NCI-H2081 (cell line): ENCODE results near the gene PLEKHG4B.
"Not testable (repeated sequence)": the region's sequence is repeated elsewhere in the genome, so short reads cannot be mapped to it uniquely, and the experiment has no call there.

Source experiments
- DNase-seq, 2 experiments: peaks; one replicate each; lab custom pipeline; 2025; lab: John Stamatoyannopoulos, UW

PLEKHG4B gene

DNA sequence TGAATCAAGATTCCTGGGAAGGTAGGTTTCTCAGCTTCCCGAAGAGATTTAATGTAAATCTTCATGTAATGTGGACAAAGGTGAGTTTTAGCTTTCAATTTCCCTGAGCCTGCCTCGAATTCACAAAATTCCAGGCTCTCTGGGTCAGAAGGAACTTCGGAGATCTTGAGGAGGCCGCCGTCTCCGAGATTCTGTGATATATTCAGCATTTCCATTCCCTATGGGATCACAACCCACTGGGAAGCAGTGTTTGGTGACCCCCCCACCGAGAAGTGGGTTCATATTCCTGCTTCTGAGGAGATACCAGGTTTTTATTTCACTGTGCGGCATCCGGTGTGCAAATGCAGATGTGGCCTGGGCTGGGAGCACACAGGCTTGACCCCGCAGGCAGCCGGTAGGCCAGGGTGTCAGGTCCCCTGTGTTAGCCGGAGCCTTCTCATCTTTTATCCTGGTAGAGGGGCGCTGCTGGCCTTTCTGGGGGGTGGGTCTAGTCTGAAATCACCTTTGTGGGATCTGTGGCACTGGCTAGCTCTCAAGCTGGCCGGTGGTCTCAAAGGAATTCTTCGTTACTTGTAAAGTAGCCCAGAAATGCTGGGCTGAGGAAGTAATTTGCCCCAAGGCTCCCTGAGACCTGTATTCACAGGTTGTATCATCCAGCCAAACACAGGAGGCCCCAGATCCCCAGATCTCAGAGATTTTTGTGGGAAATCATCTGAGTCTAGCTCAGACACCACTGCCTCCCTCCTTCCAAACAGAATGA, 1.4 kb downstream of the PLEKHG4B start:
- no peak for DNase-seq

DNA sequence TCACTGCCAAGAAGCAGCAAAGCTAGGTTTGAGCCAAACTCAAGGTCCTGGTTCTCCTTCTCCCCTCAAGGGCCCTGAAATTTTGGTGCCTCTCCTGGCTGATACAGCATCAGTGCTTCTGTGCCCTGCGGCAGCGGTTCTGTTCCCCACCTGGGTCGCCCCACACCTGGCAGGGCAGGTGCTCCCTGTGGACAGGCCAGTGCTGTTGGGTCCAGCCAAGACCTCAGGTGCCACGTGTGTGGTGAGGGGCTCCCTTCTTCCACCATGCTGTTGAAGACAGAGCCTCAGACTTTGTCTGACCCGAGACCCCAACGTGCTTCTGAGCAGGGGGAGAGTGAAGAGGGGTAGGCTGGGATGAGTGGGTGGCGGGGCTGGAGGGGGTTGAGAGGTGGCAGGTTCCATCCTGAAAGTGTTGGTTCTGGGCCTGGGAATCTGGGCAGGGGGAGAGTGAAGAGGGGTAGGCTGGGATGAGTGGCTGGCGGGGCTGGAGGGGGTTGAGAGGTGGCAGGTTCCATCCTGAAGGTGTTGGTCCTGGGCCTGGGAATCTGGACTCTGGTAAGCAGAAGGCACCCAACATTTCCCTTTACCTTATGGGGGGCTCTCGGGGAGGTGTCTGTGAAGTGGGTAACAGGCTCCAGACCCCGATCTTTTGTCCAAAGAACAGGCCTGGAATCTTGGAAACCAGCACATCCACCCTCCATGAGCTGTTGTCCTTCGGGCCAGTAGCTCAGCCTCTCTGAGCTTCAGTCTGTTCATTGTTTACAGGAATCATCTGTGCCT, 2.3 kb downstream of the PLEKHG4B start:
- DNase-seq, result no peak

DNA sequence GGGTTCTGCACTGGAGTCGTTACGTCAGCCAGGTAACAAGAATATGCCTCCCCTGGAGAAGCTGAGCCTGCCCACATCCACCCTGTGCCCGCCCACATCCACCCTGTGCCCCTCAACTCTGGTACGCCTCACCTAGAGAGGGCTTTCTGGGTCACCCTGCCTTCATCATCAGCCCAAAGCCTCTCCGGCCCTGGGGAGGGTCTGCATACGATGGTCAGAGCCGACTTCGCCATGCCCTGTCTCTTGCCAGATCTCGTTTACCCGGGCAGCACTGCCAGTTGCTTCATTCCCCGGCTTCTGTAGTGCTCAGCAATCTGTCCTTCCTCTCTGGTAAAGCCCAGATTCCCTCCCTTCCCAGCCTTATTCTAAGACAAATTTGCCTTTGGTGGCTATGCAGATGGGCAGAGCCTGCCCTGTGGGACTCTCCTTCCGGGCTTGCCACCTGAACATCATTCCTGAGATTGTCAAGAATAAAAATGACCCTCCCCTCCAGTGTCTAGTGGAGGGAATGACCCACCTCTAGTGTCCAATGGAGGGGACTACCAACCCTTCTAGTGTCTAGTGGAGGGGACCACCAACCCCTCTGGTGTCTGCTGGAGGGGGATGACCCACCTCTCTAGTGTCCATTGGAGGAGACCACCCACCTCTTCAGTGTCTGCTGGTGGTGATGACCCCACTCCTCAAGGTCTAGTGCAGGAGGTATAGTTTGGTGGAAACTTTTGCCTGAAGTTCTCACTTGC, 3.4 kb downstream of the PLEKHG4B start:
- no peak for DNase-seq

DNA sequence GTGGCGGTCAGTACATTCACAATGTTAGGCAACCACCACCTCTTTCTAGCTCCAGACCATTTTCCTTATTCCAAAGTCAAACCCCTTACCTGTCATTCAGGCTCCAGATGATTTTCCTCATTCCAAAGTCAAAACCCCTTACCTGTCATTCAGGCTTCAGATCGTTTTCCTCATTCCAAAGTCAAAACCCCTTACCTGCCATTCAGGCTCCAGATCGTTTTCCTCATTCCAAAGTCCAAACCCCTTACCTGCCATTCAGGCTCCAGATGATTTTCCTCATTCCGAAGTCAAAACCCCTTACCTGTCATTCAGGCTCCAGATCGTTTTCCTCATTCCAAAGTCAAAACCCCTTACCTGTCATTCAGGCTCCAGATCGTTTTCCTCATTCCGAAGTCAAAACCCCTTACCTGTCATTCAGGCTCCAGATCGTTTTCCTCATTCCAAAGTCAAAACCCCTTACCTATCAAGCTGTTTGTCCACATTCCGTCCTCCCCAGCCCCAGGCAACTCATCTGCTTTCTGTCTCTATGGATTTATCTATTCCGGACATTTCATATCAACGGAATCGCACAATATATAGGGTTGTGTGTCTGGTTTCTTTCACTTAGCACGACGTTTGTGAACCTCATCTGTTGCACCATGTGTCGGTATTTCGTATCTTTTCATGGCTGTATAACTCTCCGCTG, 5.2 kb downstream of the PLEKHG4B start:
- DNase-seq, result no peak

DNA sequence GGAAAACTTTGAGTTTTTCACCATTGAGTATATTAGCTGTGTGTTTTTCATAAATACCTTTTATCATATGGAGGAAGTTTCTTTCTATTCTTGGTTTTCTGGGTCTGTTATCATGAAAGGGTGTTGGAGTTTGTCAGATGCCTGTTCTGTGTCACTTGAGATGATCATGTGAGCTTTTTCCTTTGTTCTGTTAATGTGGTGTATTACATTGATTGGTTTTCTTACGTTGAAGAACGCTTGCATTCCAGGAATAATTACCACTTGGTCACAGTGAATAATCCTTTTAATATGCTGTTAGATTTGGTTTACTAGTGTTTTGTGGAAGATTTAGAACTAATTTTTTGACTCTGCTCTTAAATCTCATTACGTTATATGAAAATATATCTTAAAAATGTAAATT, 7.8 kb downstream of the PLEKHG4B start:
- DNase-seq, result peak in 1 of 2 experiments; percentile 48

DNA sequence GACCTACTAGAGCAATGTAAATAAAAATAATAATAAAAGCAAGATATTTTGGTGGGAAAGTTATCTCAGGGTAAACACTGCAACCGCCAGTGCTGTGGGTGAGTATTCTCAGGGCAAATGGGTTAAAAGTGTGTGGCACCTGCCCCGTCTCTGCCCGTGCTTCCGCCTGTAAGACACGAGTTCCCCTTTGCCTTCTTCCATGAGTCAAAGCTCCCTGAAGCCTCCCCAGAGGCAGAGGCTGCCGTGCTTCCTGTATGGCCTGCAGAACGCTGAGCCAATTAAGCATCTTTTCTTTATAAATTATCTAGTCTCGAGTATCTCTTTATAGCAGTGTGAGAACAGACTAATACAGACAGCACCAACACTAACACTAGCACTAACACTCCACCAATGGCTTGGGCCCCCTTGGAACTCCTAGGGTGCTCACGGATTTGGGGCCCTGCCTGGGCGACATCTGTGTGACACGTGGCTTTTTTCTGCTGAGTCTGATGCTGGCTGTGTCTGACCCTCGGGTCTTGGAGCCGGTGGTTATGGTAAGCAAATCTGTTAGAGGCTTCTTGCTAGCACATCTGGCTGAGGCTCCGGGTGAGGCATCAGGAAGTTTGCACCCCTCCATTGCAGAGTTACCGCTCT, 10.6 kb downstream of the PLEKHG4B start:
- peak in 1 of 2 experiments; percentile 40 for DNase-seq

DNA sequence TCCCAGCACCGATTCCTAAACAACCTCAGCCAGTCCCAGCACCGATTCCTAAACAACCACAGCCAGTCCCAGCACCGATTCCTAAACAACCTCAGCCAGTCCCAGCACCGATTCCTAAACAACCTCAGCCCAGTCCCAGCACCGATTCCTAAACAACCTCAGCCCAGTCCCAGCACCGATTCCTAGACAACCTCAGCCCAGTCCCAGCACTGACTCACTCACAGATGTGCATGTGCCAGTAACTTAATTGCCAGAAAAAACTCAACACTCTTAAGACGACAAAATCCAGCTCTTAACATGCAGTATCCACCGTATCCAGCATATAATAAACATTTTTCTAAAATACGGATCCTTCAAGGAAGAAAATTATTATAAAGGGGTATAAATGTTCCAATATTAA, 12.1 kb downstream of the PLEKHG4B start:
- DNase-seq, result not testable (repeated sequence)

DNA sequence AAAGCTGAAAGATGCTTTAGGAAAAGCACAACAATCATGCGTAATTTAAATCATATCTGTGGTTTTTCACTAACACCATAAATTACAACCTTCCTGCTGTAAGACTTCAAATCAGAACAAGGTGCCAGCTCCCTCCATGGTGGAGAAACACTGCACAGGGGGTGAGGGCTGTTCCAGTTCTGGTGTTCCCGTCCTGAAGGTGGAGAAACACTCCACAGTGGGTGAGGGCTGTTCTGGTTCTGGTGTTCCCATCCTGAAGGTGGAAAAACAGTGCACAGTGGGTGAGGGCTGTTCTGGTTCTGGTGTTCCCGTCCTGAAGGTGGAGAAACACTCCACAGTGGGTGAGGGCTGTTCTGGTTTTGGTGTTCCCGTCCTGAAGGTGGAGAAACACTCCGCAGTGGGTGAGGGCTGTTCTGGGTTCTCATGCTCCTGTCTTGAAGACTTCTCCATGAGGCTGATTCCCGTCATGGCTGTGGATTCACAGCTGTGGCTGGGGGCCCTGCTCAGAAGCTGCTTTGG, 12.9 kb downstream of the PLEKHG4B start:
- DNase-seq, result no peak

DNA sequence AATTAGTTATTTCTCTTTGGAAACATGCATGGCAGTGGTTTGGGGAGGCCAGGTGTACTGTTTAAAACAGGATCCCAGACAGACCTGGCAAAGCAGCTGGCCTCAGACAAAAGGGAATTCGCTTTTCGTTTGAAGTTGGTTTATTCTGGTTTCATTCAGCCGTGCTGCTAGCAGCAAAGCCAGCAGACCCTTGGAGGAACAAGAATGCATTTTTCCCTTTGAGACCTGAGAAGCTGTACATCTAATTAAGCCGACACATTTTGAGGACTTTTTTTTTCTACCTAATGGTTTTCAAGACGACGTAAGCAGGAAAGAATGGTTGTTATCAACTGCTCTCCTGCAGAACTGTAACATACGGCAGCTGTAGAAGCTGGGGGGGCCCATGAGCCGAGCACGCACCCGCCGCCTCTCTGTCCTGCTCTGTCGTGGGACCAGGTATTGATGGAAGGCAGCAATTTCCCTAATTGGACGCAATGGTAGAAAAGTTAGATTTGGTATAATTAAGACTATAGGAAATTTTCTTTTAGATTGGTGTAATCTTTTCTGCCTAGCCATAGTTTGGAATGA, 13.6 kb downstream of the PLEKHG4B start:
- DNase-seq, result peak; percentile 27 to 68

DNA sequence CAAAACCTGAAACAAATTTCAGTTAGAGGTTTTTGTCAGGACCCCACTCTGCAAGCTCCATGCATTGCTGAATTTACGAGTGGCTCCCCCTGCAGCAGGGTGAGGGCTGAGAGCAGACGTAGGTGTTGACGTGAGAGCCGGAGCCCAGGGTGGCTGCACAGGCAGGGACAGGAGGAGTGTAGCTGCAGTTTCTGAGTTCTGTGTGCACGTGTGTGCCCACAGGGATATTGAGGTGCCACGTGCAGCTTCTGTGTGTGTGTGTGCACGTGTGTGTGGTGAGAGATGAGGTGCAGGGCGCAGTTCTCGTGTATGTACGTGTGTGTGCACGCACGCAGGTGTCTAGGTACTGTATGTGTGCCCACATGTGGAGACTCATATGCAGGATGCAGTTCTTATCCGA, 14.6 kb downstream of the PLEKHG4B start:
- DNase-seq, result peak in 1 of 2 experiments; percentile 25

DNA sequence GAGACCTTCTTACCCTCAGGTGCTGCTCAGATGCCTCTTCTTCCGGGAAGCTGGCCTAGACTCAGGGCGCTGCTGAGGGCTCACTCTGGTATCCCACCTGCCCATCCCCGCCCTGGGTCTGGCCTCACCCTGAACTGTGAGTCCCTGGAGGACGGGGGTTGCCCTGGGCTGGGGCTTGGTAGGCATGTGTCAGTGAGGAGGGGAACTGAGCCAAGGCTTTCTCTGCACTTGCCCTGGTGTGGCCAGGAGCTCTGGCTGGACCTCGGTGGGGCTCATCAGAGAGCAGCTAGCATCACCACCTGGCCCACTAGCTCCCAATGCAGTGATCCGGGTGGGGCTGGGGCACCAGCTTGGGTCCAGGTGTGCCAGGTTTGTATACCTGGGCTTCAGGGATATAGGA, 15.6 kb downstream of the PLEKHG4B start:
- DNase-seq, result no peak

DNA sequence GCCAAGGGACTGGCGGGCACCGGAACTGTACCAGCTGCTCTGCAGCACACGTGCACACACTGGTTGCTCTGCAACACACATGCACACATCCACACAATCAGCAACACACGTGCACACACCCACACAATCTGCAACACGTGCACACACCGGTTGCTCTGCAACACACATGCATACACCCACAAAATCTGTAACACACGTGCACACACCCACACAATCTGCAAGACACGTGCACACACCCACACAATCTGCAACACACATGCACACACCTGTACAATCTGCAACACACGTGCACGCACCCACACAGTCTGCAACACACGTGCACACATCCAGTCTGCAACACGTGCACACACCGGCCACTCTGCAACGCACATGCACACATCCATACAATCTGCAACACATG, 17.9 kb downstream of the PLEKHG4B start:
- no peak for DNase-seq

DNA sequence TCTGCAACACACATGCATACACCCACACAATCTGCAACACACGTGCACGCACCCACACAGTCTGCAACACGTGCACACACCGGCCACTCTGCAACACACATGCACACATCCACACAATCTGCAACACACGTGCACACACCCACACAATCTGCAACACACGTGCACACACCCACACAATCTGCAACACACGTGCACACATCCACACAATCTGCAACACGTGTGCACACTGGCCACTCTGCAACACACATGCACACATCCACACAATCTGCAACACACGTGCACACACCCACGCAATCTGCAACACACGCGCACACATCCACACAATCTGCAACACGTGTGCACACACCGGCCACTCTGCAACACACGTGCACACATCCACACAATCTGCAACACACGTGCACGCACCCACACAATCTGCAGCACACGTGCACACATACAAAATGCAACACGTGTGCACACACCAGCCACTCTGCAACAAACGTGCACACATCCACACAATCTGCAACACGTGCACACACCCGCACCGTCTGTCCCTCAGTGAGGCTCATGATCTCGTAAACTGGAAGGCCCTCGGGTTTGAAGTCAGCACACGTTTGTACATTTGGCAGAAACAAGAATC, 18.4 kb downstream of the PLEKHG4B start:
- no peak for DNase-seq

DNA sequence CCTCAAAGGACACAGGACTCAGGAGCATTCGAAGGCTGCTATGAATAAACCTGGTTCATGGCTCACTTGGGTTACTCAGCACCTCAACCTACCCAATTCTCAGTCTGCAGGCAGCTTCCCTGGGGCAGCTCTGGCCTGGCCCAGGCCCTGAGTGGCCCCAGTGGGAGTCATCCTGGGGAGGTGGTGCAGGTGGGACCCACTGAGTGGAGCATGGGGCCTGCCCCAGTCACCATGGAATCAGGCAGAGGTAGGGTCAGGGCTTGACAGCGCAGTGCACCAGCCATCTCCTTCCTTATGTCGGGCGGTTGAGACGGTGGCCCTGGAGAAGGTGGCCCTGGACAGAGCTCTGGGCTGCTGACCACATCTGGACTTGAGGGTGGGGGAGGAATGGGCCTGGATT, 19.2 kb downstream of the PLEKHG4B start:
- DNase-seq, result no peak

DNA sequence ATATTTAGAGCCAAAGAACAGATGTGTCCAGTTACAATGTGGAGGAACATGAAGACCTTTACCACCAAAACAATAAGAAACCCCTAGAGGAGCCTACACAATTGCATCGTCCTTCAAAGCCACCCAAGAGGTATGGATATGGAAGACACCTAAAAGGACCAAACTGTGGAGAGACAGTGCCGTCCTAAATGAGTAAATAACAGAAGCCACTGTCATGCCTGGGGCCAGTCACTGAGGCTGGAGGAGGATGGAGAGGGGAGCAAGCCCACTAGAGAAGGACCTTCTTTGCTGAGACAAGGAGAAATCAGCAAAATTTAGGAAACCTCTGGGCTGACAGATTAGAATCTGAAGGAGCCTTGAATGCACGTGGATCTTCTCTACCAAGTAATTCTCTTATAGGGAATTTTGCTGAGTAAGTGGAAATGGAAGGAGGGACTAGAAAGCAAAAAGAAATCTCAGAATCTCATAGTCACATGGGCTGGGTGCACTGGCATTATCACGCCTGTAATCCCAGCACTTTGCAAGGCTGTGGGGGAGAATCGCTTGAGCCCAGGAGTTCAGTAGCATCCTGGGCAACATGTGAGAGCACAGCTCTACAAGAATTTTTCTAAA, 27.6 kb downstream of the PLEKHG4B start:
- DNase-seq, result no peak

DNA sequence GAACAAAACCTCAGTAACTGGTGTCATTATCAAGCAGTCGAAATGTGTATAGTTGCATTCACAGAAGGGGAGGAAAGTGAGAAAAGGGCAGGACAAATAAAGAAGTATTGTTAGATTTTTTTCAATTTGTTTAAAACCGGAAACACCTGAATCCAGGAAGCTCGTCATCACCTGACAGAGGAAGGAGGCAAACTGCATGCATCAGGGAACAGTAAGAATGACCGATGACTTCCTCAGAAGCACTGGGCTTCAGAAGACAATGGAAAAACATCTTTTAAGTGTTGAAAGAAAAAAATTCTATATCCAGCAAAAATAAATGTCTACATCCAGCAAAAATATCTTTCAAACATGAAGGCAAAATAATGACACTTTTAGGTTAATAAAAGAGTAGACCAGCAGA, 29.5 kb downstream of the PLEKHG4B start:
- no peak for DNase-seq

DNA sequence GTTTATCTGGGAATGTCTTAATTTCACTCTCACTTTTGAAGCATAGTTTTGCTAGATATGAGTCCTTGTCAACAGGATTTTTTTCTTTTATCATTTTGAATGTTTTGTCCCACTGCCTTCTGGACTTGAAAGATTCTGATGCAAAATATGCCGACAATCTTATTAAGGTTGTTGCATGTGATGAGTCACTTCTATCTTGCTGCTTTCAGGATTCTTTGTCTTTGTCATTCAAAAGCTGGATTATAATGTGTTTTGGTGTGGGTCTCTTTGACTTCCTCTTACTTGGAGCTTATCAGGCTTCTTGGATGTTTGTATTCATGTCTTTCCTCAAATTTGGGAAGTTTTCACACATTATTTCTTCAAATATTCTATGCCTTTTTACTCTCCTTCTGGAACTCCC, 33.8 kb downstream of the PLEKHG4B start:
- no peak for DNase-seq

DNA sequence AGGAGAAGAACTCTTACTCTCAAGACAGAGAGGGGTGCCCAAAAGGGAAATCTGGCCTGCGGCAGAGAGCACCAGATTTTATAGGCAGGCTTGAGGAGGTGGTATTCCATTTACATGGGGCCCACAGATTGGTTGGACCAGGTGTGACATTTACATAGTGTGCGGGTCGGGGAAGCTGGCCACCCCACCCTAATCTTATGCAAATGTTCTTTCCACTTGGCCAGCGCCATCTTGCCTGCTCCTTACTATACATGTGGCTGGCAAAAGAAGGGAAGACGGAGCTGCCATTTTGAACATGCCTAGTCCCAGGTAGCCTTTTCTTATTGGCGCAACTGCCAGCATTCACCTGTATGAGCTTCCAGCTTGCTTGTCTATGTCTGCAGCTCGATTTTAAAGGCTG, 34.8 kb downstream of the PLEKHG4B start:
- DNase-seq, result no peak

DNA sequence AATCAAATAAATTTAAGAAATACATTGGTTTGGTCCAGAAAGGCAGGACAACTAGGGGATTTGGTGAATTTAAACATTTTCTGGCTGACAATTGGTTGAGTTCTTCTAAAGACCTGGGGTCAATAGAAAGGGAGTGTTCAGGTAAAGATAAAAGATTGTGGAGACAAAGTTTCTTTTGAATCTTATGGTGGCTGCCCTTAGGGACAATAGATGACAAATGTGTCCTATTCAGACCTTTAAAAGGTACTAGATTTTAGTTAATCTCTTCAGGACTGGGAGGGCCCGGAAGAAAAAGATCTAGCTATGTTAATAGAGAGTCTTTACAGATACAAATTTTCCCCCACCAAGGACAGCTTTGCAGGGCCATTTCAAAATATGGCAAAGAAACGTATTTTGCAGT, 35.9 kb downstream of the PLEKHG4B start:
- DNase-seq, result no peak

DNA sequence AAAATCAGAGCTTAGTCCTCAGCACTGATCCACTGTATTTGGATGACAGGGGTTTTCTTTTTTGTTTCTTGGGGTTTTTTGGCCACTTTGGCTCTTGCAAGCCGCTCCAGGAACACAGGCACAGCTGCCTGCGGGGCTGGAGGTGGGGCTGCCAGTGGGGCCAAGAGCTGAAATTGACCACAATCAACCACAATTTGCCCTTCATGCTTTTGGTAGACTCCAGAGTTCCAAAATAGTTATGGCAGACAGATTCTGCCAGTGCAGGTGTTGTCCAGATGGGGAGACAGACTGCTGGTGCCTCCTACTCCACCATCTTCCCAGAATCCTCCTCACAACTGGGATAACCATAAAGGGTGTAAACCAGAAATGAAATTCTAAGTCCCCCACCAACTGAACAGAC, 36.5 kb downstream of the PLEKHG4B start:
- DNase-seq, result no peak
